SU-DHL-6 (cell line): Measurements from ENCODE around the gene NIT2.
"Not testable (repeated sequence)": the region's sequence is repeated elsewhere in the genome, so short reads cannot be mapped to it uniquely, and the experiment has no call there.

ENCODE experiments used
- H2AFZ ChIP-seq: fragments of 200-600 bp; sonication (generic); 2 replicates; pipeline ENCODE4 v1.6.1; 2014; ENCODE audit warnings: low read depth, mild to moderate bottlenecking, moderate library complexity, mixed read lengths, antibody characterized with exemption, low read length; ENCODE audit not compliant: severe bottlenecking
- H3F3A ChIP-seq: fragments of 200-600 bp; shearing (Covaris generic); 2 replicates; pipeline ENCODE4 v1.6.0; 2016; ENCODE audit warnings: antibody characterized with exemption, mild to moderate bottlenecking; ENCODE audit not compliant: insufficient read depth
- H3K27ac ChIP-seq: fragments of 200-600 bp; sonication (generic); 2 replicates; pipeline ENCODE4 v1.5.1; 2016; ENCODE audit warnings: low read depth, mild to moderate bottlenecking, low read length, moderate library complexity, mixed read lengths
- H3K27me3 ChIP-seq: fragments of 200-600 bp; sonication (generic), shearing (Covaris generic); 2 replicates; pipeline ENCODE4 v1.6.0; 2014; ENCODE audit warnings: mild to moderate bottlenecking, low read length
- H3K36me3 ChIP-seq: fragments of 200-600 bp; sonication (generic); 2 replicates; pipeline ENCODE4 v1.6.1; 2014; ENCODE audit warnings: mild to moderate bottlenecking, low read length, mixed read lengths
- H3K4me2 ChIP-seq: fragments of 300-600, 200-600 bp; shearing (Covaris generic), sonication (generic); 2 replicates; pipeline ENCODE4 v1.6.0; 2014; ENCODE audit warnings: low read length, low read depth, mild to moderate bottlenecking; ENCODE audit not compliant: poor library complexity, severe bottlenecking
- H3K4me3 ChIP-seq: fragments of 200-600 bp; sonication (generic); 2 replicates; pipeline ENCODE4 v1.5.1; 2014; ENCODE audit warnings: antibody characterized with exemption, low read length, mild to moderate bottlenecking, mixed read lengths; ENCODE audit not compliant: insufficient read depth, poor library complexity, severe bottlenecking
- H3K79me2 ChIP-seq: fragments of 200-600 bp; sonication (generic); 2 replicates; pipeline ENCODE4 v1.6.1; 2014; ENCODE audit warnings: mild to moderate bottlenecking, low read length, moderate library complexity; ENCODE audit not compliant: insufficient read depth
- H3K9ac ChIP-seq: fragments of 200-600 bp; sonication (generic); 2 replicates; pipeline ENCODE4 v1.7.0; 2014; ENCODE audit warnings: mild to moderate bottlenecking, low read length
- H3K9me2 ChIP-seq: fragments of 200-600 bp; sonication (generic); replicated peaks from 2 replicates; pipeline ENCODE4 v1.6.1; 2014; ENCODE audit warnings: low read length; ENCODE audit not compliant: insufficient read depth
- H3K9me3 ChIP-seq: fragments of 200-600 bp; sonication (generic); 2 replicates; pipeline ENCODE4 v1.6.1; 2014; ENCODE audit warnings: low read length, mixed read lengths; ENCODE audit not compliant: insufficient read depth
- H4K20me1 ChIP-seq: fragments of 200-600 bp; sonication (generic); 2 replicates; pipeline ENCODE4 v1.6.1; 2014; ENCODE audit warnings: low read depth, mild to moderate bottlenecking, antibody characterized with exemption, low read length, moderate library complexity, mixed read lengths
- EZH2phosphoT487 ChIP-seq: fragments of 200-600 bp; sonication (generic), shearing (Covaris generic); conservative IDR thresholded peaks from 2 replicates; pipeline ENCODE4 v1.6.1; 2018; ENCODE audit warnings: mild to moderate bottlenecking, antibody characterized with exemption, low read length, moderate library complexity, mixed read lengths
- TF ChIP-seq, protein P1 (sequence below): fragments of 200-600 bp; sonication (generic); IDR thresholded peaks from one replicate; pipeline ENCODE4 v1.5.1; 2017; ENCODE audit warnings: antibody characterized with exemption, mild to moderate bottlenecking, low read length, moderate library complexity; ENCODE audit not compliant: insufficient read depth, poor library complexity, severe bottlenecking

Gene NIT2

DNA sequence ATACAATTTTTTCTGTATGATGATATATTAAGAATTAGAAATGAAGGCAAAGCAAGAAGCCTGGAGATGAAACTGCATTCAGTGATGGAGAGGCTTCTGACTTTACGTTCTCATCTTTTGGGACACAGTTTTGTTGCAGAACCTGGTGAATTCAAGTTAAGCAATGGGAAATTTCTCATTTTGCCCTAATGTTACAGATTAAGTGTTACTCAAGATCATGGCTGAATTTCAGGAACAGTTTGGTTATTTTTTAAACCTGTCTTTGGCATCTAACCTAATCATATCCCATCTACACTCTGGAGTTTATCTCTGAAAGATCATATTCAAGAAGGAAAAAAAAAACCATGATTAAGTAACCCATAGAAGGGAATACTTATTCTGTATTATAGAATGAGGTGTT is 6.0 kb downstream of the NIT2 start:
- no peak overlapping the region for H3K4me3 ChIP-seq
- no peaks in the 10 kb centered on the region for H3K9me3 ChIP-seq
- H3K36me3 ChIP-seq, result peaks cover 26% of the 10 kb centered on the region; the same call in 1 of the 2 replicates
- H3K9ac ChIP-seq, result no peak overlapping the region
- H3K79me2 ChIP-seq, result peaks cover 6% of the 10 kb centered on the region
- no peaks in the 10 kb centered on the region for H4K20me1 ChIP-seq
- H3K4me2 ChIP-seq, result no peak overlapping the region
- no peaks in the 10 kb centered on the region for H3K27me3 ChIP-seq
- no peaks in the 10 kb centered on the region for H3K9me2 ChIP-seq
- no peak overlapping the region for H2AFZ ChIP-seq
- no peak overlapping the region for H3K27ac ChIP-seq
- no peak for TF ChIP-seq EZH2phosphoT487
- TF ChIP-seq, protein P1, sequence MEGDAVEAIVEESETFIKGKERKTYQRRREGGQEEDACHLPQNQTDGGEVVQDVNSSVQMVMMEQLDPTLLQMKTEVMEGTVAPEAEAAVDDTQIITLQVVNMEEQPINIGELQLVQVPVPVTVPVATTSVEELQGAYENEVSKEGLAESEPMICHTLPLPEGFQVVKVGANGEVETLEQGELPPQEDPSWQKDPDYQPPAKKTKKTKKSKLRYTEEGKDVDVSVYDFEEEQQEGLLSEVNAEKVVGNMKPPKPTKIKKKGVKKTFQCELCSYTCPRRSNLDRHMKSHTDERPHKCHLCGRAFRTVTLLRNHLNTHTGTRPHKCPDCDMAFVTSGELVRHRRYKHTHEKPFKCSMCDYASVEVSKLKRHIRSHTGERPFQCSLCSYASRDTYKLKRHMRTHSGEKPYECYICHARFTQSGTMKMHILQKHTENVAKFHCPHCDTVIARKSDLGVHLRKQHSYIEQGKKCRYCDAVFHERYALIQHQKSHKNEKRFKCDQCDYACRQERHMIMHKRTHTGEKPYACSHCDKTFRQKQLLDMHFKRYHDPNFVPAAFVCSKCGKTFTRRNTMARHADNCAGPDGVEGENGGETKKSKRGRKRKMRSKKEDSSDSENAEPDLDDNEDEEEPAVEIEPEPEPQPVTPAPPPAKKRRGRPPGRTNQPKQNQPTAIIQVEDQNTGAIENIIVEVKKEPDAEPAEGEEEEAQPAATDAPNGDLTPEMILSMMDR, result no peak
- H3F3A ChIP-seq, result no peaks in the 10 kb centered on the region; the same call in 1 of the 2 replicates

DNA sequence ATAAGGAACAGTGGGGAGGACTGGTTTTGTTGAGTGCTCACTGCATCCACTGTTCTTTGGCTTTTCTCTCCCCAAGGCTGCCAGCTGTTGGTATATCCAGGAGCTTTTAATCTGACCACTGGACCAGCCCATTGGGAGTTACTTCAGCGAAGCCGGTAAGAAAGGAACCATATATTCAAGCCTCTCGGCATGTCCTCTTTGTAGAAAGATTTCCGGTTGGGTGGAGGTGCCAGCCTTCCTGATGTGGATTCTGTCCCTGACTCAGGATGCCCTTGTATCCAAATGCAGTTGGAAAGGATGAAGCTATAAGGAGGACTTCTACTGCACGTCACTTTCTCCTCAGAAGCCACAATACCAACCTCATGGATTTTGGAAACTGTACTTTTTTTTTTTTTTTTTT is 14.2 kb downstream of the NIT2 start:
- Histone ChIP-seq H3K4me3 (no peak overlapping the region), H3K27me3 (no peaks in the 10 kb centered on the region), H4K20me1 (no peaks in the 10 kb centered on the region), H3K36me3 (peaks cover 26% of the 10 kb centered on the region), H3K9me3 (no peaks in the 10 kb centered on the region), H3K4me2 (no peak overlapping the region), H3K27ac (no peak overlapping the region), H3K9ac (no peak overlapping the region), H3K9me2 (no peaks in the 10 kb centered on the region), H3F3A (no peaks in the 10 kb centered on the region), H3K79me2 (no peaks in the 10 kb centered on the region), H2AFZ (no peak overlapping the region)
- no peak for TF ChIP-seq EZH2phosphoT487
- TF ChIP-seq, protein P1, result no peak

DNA sequence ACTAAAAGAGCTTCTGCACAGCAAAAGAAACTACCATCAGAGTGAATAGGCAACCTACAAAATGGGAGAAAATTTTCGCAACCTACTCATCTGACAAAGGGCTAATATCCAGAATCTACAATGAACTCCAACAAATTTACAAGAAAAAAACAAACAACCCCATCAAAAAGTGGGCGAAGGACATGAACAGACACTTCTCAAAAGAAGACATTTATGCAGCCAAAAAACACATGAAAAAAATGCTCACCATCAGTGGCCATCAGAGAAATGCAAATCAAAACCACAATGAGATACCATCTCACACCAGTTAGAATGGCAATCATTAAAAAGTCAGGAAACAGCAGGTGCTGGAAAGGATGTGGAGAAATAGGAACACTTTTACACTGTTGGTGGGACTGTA is 17.2 kb downstream of the NIT2 start:
- not testable (repeated sequence) for H3K4me3 ChIP-seq, H3K9me2 ChIP-seq, H3K27ac ChIP-seq, H3K4me2 ChIP-seq, H2AFZ ChIP-seq, H4K20me1 ChIP-seq, H3K79me2 ChIP-seq, H3K9me3 ChIP-seq, H3K9ac ChIP-seq, H3K27me3 ChIP-seq, H3F3A ChIP-seq
- H3K36me3 ChIP-seq, result peaks cover 22% of the 10 kb centered on the region

DNA sequence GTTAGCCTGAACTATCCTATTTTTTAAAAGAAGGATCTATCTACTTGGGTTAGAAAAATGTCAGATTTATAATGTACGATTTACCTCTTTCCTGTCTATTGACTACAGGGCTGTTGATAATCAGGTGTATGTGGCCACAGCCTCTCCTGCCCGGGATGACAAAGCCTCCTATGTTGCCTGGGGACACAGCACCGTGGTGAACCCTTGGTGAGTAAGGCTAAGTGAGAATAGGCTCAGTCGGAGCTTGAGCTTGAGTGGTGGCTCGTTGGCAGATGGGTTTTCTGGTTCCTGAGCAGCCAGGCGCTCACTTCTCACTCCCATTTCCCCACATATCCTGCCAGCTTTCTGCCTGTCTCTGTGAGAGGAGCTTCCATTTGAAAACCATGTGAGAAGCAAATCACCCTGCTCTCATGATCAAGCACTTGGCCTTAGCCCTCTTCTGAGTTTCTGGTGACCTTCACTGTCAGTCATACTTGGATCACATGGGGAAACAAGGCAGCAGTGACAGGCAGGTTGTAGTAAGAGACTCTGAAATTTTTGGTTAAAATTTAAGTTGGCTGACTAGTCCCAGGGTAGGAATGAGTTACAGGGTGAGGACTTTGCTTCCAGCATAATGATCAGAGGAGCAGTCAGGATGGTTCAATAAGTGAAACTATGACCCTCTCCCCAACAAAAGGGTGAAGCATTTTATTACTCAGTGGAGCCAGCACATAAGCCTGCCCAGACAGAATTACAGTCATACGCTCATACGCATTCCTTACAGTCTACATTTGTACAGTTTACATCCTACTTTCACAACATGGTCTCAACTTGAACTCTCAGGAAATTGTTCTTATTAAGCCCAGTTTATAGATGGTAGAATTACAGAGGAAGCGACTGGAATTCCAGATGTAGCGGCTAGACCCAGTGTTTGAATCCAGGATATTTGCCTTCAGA is 18.0 kb downstream of the NIT2 start:
- no peak overlapping the region for H3K9ac ChIP-seq
- no peaks in the 10 kb centered on the region for H3F3A ChIP-seq
- H4K20me1 ChIP-seq, result no peaks in the 10 kb centered on the region
- H3K4me2 ChIP-seq, result no peak overlapping the region
- no peaks in the 10 kb centered on the region for H3K9me3 ChIP-seq
- TF ChIP-seq, protein P1, result no peak
- no peak for TF ChIP-seq EZH2phosphoT487
- no peak overlapping the region for H3K4me3 ChIP-seq
- H3K27me3 ChIP-seq, result no peaks in the 10 kb centered on the region
- no peak overlapping the region for H2AFZ ChIP-seq
- H3K79me2 ChIP-seq, result no peaks in the 10 kb centered on the region
- H3K36me3 ChIP-seq, result peaks cover 22% of the 10 kb centered on the region
- H3K27ac ChIP-seq, result no peak overlapping the region
- no peaks in the 10 kb centered on the region for H3K9me2 ChIP-seq
